DND-41 (cell line): Measurements from ENCODE around the gene PLAGL2.

ENCODE experiments used
- ATAC-seq: fragments of 200-7000 bp; cut with Tn5 transposase; 3 replicates; pipeline ENCODE4 v1.9.1; 2021; ENCODE audit warnings: low read depth; ENCODE audit not compliant: insufficient read depth
- DNase-seq: peaks from one replicate; pipeline ENCODE4 v3.0.0-alpha.2; 2020
- H2AFZ ChIP-seq: 2 replicates; pipeline ENCODE4 v1.6.0; 2012; ENCODE audit warnings: low read depth, low read length
- H3K27ac ChIP-seq: 2 replicates; pipeline ENCODE4 v1.5.1; 2012; ENCODE audit warnings: low read length, inconsistent platforms
- H3K27me3 ChIP-seq: fragments of 200-600 bp; sonication (generic); 2 replicates; pipeline ENCODE4 v1.6.0; 2012; ENCODE audit warnings: low read length, mild to moderate bottlenecking, inconsistent platforms; ENCODE audit not compliant: insufficient read depth, poor library complexity
- H3K36me3 ChIP-seq: 2 replicates; pipeline ENCODE4 v1.5.1; 2012; ENCODE audit warnings: low read length, inconsistent platforms; ENCODE audit not compliant: insufficient read depth
- H3K4me1 ChIP-seq: 2 replicates; pipeline ENCODE4 v1.5.1; 2012; ENCODE audit warnings: mild to moderate bottlenecking, low read length; ENCODE audit not compliant: insufficient read depth
- H3K4me2 ChIP-seq: 2 replicates; pipeline ENCODE4 v1.6.0; 2012; ENCODE audit warnings: mild to moderate bottlenecking, moderate library complexity, low read length, inconsistent platforms; ENCODE audit not compliant: insufficient read depth
- H3K4me3 ChIP-seq, 2 experiments: fragments of 200-600 bp in 1 of 2; shearing (Covaris generic) in 1 of 2; 2 replicates each; pipeline ENCODE4 v1.5.1; 2012 to 2016; ENCODE audit warnings: inconsistent platforms in 2 of 2, low read length in 2 of 2, mild to moderate bottlenecking in 2 of 2, low read depth in 1 of 2, moderate library complexity in 1 of 2
- H3K79me2 ChIP-seq: 2 replicates; pipeline ENCODE4 v1.6.0; 2012; ENCODE audit warnings: low read length, inconsistent platforms; ENCODE audit not compliant: insufficient read depth
- H3K9ac ChIP-seq: 2 replicates; pipeline ENCODE4 v1.6.0; 2012; ENCODE audit warnings: low read depth, mild to moderate bottlenecking, inconsistent platforms, low read length, moderate library complexity
- H3K9me3 ChIP-seq: 2 replicates; pipeline ENCODE4 v1.5.1; 2012; ENCODE audit warnings: low read length, moderate library complexity, mild to moderate bottlenecking, inconsistent platforms; ENCODE audit not compliant: insufficient read depth, severe bottlenecking
- H4K20me1 ChIP-seq: 2 replicates; pipeline ENCODE4 v1.6.0; 2012; ENCODE audit warnings: low read length; ENCODE audit not compliant: insufficient read depth
- CTCF ChIP-seq: IDR thresholded peaks from 2 replicates; pipeline ENCODE4 v1.5.1; 2012; ENCODE audit warnings: borderline replicate concordance, low read length, moderate library complexity, mild to moderate bottlenecking; ENCODE audit not compliant: poor library complexity, severe bottlenecking; ENCODE audit errors: extremely low read depth
- EZH2 ChIP-seq: IDR thresholded peaks from 3 replicates; pipeline ENCODE4 v1.6.1; 2012; ENCODE audit warnings: borderline replicate concordance, low read depth, mild to moderate bottlenecking, moderate library complexity, low read length, inconsistent platforms; ENCODE audit not compliant: severe bottlenecking

Gene PLAGL2

GRCh38 chr20:32244150-32244823 lies 36.7 kb upstream of the PLAGL2 start:
- Histone ChIP-seq H3K9ac (no peak overlapping the region), H3K4me1 (no peaks in the 10 kb centered on the region; the same call in 1 of the 2 replicates), H3K36me3 (no peaks in the 10 kb centered on the region), H2AFZ (no peak overlapping the region), H3K4me2 (no peak overlapping the region), H4K20me1 (no peaks in the 10 kb centered on the region), H3K79me2 (no peaks in the 10 kb centered on the region), H3K27ac (no peak overlapping the region), H3K4me3 (no peak overlapping the region), H3K9me3 (no peaks in the 10 kb centered on the region), H3K27me3 (no peaks in the 10 kb centered on the region)
- no peak for DNase-seq
- no peak for ATAC-seq
- no peak for TF ChIP-seq EZH2
- TF ChIP-seq CTCF = no peak

GRCh38 chr20:32241807-32242206 lies 34.3 kb upstream of the PLAGL2 start:
- Histone ChIP-seq H3K4me1 (no peaks in the 10 kb centered on the region), H3K4me3 (no peak overlapping the region), H4K20me1 (no peaks in the 10 kb centered on the region), H3K79me2 (no peaks in the 10 kb centered on the region), H3K9ac (no peak overlapping the region), H3K27me3 (no peaks in the 10 kb centered on the region), H3K27ac (no peak overlapping the region), H3K36me3 (peaks cover 3% of the 10 kb centered on the region; the same call in 1 of the 2 replicates), H3K4me2 (no peak overlapping the region), H2AFZ (no peak overlapping the region), H3K9me3 (no peaks in the 10 kb centered on the region)
- ATAC-seq = no peak
- no peak for DNase-seq
- TF ChIP-seq EZH2 (no peak), CTCF (no peak)

- DNase-seq (no peak), ATAC-seq (no peak)
- H3K4me2 ChIP-seq = no peak overlapping the region
Observed at GRCh38 chr20:32240205-32240604, 32.7 kb upstream of the PLAGL2 start.

More at GRCh38 chr20:32240205-32240604, 32.7 kb upstream of the PLAGL2 start:
- Histone ChIP-seq H2AFZ (no peak overlapping the region), H3K36me3 (peaks cover 12% of the 10 kb centered on the region), H3K9me3 (no peaks in the 10 kb centered on the region), H3K27ac (no peak overlapping the region), H4K20me1 (no peaks in the 10 kb centered on the region; the same call in 1 of the 2 replicates), H3K79me2 (no peaks in the 10 kb centered on the region), H3K4me1 (no peaks in the 10 kb centered on the region), H3K4me3 (no peak overlapping the region), H3K27me3 (no peaks in the 10 kb centered on the region), H3K9ac (no peak overlapping the region)
- TF ChIP-seq CTCF (peak; percentile 47), EZH2 (no peak)
